Fibroblast of villous mesenchyme (primary cell): ENCODE measurements around the gene CD7. TPM values are rescaled to one million over a fixed set of nuclear protein-coding genes. Genes with fewer than 3 reads are reported as not detected.
A peak's percentile ranks its signal among the peaks of the same experiment; 100 is the strongest.

ENCODE experiments used
- DNase-seq: peaks from one replicate; pipeline ENCODE4 v3.0.0-alpha.2; 2010; ENCODE audit warnings: low read depth
- H3K4me3 ChIP-seq: 2 replicates; pipeline ENCODE4 v1.5.1; 2011; ENCODE audit warnings: low read depth, mild to moderate bottlenecking, low read length
- CTCF ChIP-seq: IDR thresholded peaks from 2 replicates; pipeline ENCODE4 v1.5.1; 2012; ENCODE audit warnings: low read depth, mild to moderate bottlenecking, low read length; ENCODE audit not compliant: insufficient read depth
- total RNA-seq: library from RNA; depleted of rRNA; stranded (reverse); fragments of >200 nt; gene quantifications from 2 replicates; pipeline ENCODE4 v1.2.3, GENCODE V29; 2012

The CD7 gene
- total RNA-seq, 1 donor: not detected

- no peak for TF ChIP-seq CTCF
- DNase-seq: peak; percentile 74
- H3K4me3 ChIP-seq: peak overlapping the region; percentile 50
Measured at GRCh38 chr17:82338858-82339633, 21.6 kb upstream of the CD7 start.

GRCh38 chr17:82334622-82335394 is 17.4 kb upstream of the CD7 start:
- H3K4me3 ChIP-seq: peak overlapping the region; percentile 54
- TF ChIP-seq CTCF: no peak
- peak; percentile 52 for DNase-seq

GRCh38 chr17:82334204-82334621 is 16.8 kb upstream of the CD7 start:
- TF ChIP-seq CTCF: no peak
- peak overlapping the region; percentile 61 for H3K4me3 ChIP-seq
- no peak for DNase-seq

GRCh38 chr17:82333279-82334171 is 16.1 kb upstream of the CD7 start, which contains the start of gene SECTM1:
TSS of gene SECTM1 (minus strand) at chr17:82333766. CDS start at chr17:82327240, 6,526 bp downstream.
- H3K4me3 ChIP-seq: peak within 1 kb of the TSS; percentile 61
- DNase-seq: peak; percentile 56
- no peak for TF ChIP-seq CTCF

- TF ChIP-seq CTCF: no peak
- peak overlapping the region; percentile 61 for H3K4me3 ChIP-seq
- peak; percentile 63 for DNase-seq
Measured at GRCh38 chr17:82332669-82333278, 15.4 kb upstream of the CD7 start.
